DMS114 treated with DMSO at 0.1 percent for 48 hours (cell line): Measurements from ENCODE around the gene PRDX4.
"Not testable (repeated sequence)": the region's sequence is repeated elsewhere in the genome, so short reads cannot be mapped to it uniquely, and the experiment has no call there.

Experiments
- DNase-seq: peaks from one replicate; lab custom pipeline; 2025; ENCODE audit not compliant: unreplicated experiment; lab: John Stamatoyannopoulos, UW

PRDX4 gene

GRCh38 chrX:23670528-23670927 lies 3.2 kb downstream of the PRDX4 start:
- DNase-seq: no peak

- DNase-seq: no peak
Measured at GRCh38 chrX:23673108-23673507, 5.8 kb downstream of the PRDX4 start.

DNA sequence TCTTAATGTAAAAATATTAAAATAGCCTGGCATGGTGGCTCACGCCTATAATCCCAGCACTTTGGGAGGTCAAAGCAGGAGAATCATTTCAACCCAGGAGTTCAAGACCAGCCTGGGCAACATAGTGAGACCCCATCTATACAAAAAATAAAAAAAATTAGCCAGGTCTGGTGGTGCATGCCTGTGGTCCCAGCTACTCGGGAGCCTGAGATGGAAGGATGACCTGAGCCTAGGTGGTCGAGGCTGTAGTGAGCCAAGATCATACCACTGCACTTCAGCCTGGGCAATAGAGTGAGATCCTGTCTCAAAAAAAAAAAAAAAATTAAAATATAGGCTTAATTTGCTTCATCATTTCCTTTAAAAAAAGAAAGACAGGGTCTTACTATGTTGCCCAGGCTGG lies 9.2 kb downstream of the PRDX4 start:
- not testable (repeated sequence) for DNase-seq

GRCh38 chrX:23692166-23692565 lies 24.9 kb downstream of the PRDX4 start:
- DNase-seq: no peak

GRCh38 chrX:23694606-23695005 lies 27.3 kb downstream of the PRDX4 start:
- peak; percentile 54 for DNase-seq

DNA sequence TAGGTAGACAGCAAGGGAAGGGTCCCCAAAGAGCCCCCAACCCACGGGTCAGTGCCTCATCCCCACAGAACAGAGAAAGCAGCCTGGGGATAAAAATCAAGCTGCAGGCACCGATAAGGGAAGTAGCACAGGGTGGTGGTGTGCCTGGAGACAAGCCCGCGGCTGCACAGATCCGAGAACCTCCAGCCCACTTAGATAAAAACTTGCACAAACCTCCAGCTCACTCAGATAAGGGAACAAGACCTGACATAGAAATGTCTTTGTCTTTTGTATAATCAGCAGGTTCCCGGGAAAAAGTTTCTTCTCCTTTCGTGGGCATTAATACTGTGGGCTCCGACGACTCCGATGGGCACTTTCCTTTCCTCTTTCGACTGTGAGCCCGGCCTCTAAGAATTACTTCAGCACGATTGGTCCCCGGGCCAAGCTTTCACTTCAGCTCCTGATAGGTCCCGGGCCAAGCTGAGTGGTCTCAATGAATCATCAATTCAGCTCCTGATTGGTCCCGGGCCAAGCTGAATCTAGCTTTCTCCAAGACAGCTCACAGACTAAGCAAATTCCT lies 32.4 kb downstream of the PRDX4 start:
- DNase-seq: no peak

DNA sequence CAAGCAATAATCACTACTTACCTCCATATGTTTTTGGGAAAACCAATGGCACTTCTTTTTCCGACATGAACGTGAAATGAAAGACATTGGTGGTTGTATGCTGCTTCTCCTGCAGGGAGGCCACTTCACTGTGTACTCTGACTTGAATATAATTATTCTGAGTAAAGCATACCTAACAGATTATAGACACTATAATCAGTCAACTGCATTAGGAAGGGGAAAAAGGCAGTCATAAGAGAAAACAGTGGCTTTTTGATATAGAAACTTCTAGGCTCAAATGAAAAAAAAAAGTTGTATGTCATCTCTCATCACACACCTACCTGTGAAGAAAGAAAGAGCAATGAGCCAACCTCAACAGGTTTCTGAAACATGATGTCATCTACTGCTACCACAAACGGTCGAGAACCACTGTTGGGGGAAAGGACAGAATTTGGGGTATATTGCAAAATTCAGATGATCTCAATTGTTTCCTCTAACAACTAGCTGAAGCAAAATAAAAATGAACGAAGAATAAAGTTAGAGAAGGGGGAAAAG lies 37.4 kb downstream of the PRDX4 start:
- no peak for DNase-seq

GRCh38 chrX:23705235-23705634 lies 37.9 kb downstream of the PRDX4 start:
- DNase-seq: no peak

DNA sequence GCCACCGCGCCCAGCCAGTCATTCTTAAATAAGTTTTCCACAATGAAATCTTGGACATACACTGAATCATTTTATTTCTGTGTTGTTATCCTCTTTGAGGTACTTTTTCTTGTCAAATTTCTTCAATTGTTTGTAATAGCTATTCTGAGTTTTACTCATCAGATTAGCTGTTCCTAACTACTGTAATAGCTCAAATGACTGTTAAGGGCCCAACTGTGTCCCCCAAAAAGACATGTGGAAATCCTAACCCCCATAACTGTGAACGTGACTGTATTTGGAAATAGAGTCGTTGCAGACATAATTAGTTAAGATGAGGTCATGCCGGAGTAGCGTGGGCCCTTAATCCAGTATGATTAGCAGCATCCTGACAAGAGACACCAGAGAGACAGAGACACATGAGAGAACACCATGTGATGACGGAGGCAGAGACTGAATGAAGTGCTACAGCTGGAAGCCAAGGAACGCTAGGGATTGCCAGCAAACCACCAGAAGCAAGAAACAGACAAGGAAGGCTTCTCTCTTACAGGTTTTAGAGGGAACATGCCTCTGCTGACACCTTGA lies 52.9 kb downstream of the PRDX4 start:
- DNase-seq: no peak

- no peak for DNase-seq
Measured at GRCh38 chrX:23726191-23726590, 58.9 kb downstream of the PRDX4 start.

- DNase-seq: no peak
Measured at GRCh38 chrX:23727206-23727605, 59.9 kb downstream of the PRDX4 start.

DNA sequence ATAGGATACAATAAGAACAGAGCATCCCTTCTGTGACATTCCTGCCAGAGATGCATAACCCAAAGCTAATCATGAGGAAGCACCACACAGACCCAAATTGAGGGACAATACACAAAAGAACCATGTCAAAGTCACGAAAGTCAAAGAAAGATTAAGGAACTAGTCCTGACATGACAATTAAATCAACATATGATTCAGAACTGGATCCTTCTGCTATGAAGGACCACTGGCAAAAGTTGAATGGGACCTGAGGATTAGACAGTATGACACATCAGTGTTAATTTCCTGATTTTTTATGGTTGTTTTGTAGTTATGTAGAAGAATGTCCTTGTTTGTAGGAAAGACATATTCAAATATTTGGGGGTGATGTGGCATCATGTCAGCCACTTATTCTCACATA lies 61.9 kb downstream of the PRDX4 start:
- DNase-seq: no peak

DNA sequence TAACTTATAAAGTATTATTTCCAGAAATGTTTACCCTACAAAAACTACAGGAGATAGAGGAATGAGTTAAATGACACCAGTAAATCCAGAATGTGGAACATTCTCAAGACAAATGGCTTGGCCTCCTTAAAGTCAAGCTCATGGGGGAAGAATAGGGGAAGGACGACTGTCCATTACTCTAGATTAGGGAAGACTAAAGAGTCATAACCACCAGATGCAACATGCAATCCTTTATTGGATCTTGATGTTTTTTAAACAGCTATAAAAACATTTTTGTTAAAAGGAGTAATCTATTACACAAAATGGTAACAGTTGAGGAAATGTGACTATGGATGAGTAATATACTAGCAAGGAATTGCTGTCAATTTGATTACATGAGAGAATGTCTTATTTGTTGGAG lies 64.7 kb downstream of the PRDX4 start:
- DNase-seq: no peak

GRCh38 chrX:23732704-23733103 lies 65.4 kb downstream of the PRDX4 start:
- DNase-seq: no peak
